EH (cell line): Measurements from ENCODE around the gene ZBTB4.

Experiments used
- DNase-seq: peaks from one replicate; pipeline ENCODE4 v3.0.0-alpha.2; 2015; ENCODE audit warnings: low read depth

Gene ZBTB4

GRCh38 chr17:7419819-7420610 is 59.4 kb downstream of the ZBTB4 start, which contains the start of gene SPEM1:
Gene SPEM1, plus strand, starts transcription at chr17:7420324. Its CDS starts 61 bp downstream, at chr17:7420385.
- no peak for DNase-seq

- no peak for DNase-seq
Observed at GRCh38 chr17:7418472-7419152, 60.8 kb downstream of the ZBTB4 start.

- DNase-seq = no peak
Observed at GRCh38 chr17:7417056-7417655, 62.3 kb downstream of the ZBTB4 start.

DNA sequence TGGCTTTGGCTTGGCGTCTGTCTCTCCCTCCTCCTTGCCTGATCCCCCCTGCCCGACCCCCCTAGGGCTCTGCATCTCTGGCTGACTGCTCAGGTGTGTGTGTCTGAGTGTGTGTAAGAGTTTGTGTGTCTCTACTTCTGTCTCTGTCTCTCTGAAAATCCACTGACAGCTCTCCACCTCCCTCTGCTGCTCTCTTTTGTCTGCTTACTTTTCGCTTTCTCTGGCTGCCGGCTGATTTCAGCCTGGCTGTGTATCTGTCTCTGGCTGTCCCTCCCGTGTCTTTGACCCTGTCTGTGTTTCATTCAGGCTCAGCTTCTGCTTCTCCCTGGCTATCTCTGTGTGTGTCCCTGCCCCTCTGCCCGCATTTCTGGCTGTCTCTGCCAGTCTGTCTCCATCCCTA is 63.1 kb downstream of the ZBTB4 start:
- DNase-seq = no peak

GRCh38 chr17:7415784-7416183 is 63.6 kb downstream of the ZBTB4 start:
- DNase-seq = no peak

- DNase-seq = no peak
Observed at GRCh38 chr17:7414837-7415236, 64.6 kb downstream of the ZBTB4 start.

- DNase-seq = peak; percentile 77
Observed at GRCh38 chr17:7413346-7413985, 66.0 kb downstream of the ZBTB4 start.

- no peak for DNase-seq
Observed at GRCh38 chr17:7411427-7411750, 68.0 kb downstream of the ZBTB4 start.

- DNase-seq = no peak
Observed at GRCh38 chr17:7410634-7411426, 68.6 kb downstream of the ZBTB4 start.

DNA sequence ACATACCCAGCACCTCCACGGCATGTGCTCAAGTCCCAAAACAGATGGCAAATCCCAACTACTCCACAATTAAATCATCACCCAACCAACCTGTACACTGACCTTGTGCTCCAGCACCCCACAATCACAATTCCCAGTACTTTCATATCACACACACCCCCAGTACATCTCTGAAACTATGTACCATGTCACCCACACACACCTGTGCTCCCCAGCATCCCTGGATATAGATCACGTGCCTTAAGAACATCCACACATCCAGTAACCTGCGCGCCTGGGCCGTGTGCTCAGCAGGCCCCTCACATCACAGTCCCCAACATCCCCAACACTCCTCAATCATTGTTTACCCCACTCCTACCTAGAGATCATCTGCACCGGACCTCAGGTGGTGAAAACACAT is 69.7 kb downstream of the ZBTB4 start:
- DNase-seq = no peak
